ENCODE measurements around the gene UVRAG. TPM values are rescaled to one million over a fixed set of nuclear protein-coding genes. Genes with fewer than 3 reads are reported as not detected.

Gene UVRAG
- total and polyA plus RNA-seq, 4 donors: 4.4 to 15.1 (median 10.0) TPM

DNA sequence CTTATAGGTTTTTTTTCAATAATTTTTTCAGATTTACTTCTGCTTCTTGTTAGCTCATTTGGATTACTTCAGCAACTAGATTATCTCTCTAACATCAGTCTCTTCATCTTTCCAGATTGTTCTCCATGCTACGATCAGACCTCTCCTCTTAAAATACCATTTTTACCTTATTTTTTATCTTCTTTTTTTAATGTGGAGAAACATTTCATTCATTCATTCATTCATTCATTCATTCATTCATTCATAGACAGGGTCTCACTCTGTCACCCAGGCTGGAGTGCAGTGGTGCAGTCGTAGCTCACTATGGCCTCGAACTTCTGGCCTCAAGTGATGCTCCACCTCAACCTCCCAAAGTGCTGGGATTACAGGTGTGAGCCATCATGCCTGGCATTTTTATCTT lies 189.4 kb downstream of the UVRAG start:
- H3K27me3 ChIP-seq (ENCODE audit: control insufficient read depth in 4 of 4, insufficient read depth in 4 of 4, low read length in 3 of 4): no peaks in the 10 kb centered on the region
- H3K4me3 ChIP-seq (ENCODE audit: low read depth in 1 of 3, low read length in 3 of 3): no peak overlapping the region
- H3K9me3 ChIP-seq (ENCODE audit: control insufficient read depth in 4 of 4, low read length in 3 of 4): no peaks in the 10 kb centered on the region
- no peak for DNase-seq (ENCODE audit: low spot score)
- H3K27ac ChIP-seq (ENCODE audit: low read depth in 1 of 2, low read length in 2 of 2): no peak overlapping the region
- no peak overlapping the region for H3K9ac ChIP-seq (ENCODE audit: low read depth in 1 of 2, low read length in 2 of 2)
- 98% methylated on average over 3 of the region's 3 CpGs for whole genome bisulfite sequencing
- TF ChIP-seq HNF4A (conservative IDR thresholded peaks at IDR 0.05) (no peak), RXRA (IDR thresholded peaks at IDR 0.05) (no peak), RAD21 (IDR thresholded peaks at IDR 0.05) (no peak), JUND (IDR thresholded peaks at IDR 0.05) (no peak), EGR1 (IDR thresholded peaks at IDR 0.05; ENCODE audit: low read depth in 2 of 2) (no peak), NR2F2 (IDR thresholded peaks at IDR 0.05) (no peak), SP1 (IDR thresholded peaks at IDR 0.05) (no peak), FOXA1 (IDR thresholded peaks at IDR 0.05) (no peak), TAF1 (conservative IDR thresholded peaks at IDR 0.05) (no peak), YY1 (IDR thresholded peaks at IDR 0.05) (no peak)
- TF ChIP-seq, protein P1, sequence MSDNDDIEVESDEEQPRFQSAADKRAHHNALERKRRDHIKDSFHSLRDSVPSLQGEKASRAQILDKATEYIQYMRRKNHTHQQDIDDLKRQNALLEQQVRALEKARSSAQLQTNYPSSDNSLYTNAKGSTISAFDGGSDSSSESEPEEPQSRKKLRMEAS (IDR thresholded peaks at IDR 0.05): no peak
- TF ChIP-seq, protein P2, sequence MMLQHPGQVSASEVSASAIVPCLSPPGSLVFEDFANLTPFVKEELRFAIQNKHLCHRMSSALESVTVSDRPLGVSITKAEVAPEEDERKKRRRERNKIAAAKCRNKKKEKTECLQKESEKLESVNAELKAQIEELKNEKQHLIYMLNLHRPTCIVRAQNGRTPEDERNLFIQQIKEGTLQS (IDR thresholded peaks at IDR 0.05): no peak
- H3K4me1 ChIP-seq (ENCODE audit: control insufficient read depth in 4 of 4, insufficient read depth in 4 of 4, low read length in 3 of 4): no peaks in the 10 kb centered on the region
- H3K36me3 ChIP-seq (ENCODE audit: control insufficient read depth in 4 of 4, insufficient read depth in 3 of 4, low read depth in 1 of 4, low read length in 3 of 4): peaks cover 3 to 10% (median 7%) of the 10 kb centered on the region in 4 donors

DNA sequence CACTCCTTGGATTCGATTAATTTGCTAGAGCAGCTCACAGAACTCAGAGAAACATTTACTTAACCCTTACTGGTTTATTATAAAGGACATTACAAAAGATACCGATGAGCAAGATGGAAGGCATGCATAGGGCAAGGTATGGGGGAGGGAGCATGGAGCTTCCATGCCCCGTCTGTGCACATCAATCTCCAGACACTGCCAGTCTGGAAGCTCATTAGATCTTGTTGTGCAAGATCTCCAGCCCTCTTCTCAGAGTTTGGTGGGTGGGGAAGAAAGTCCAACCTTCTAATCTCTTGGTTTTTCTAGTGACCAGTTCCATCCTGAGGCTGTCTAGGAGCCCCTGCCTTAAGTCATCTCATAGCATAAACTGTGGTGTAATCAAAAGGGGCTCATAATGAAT lies 190.7 kb downstream of the UVRAG start:
- Histone ChIP-seq H3K36me3 (ENCODE audit: control insufficient read depth in 4 of 4, insufficient read depth in 3 of 4, low read depth in 1 of 4, low read length in 3 of 4) (peaks cover 3 to 13% (median 7%) of the 10 kb centered on the region in 4 donors), H3K27ac (ENCODE audit: low read depth in 1 of 2, low read length in 2 of 2) (no peak overlapping the region), H3K4me3 (ENCODE audit: low read depth in 1 of 3, low read length in 3 of 3) (no peak overlapping the region), H3K4me1 (ENCODE audit: control insufficient read depth in 4 of 4, insufficient read depth in 4 of 4, low read length in 3 of 4) (no peaks in the 10 kb centered on the region), H3K9ac (ENCODE audit: low read depth in 1 of 2, low read length in 2 of 2) (no peak overlapping the region), H3K27me3 (ENCODE audit: control insufficient read depth in 4 of 4, insufficient read depth in 4 of 4, low read length in 3 of 4) (no peaks in the 10 kb centered on the region), H3K9me3 (ENCODE audit: control insufficient read depth in 4 of 4, low read length in 3 of 4) (no peaks in the 10 kb centered on the region)
- no peak for DNase-seq (ENCODE audit: low spot score)
- 99% methylated on average over 3 of the region's 3 CpGs for WGBS
- TF ChIP-seq, protein P3, sequence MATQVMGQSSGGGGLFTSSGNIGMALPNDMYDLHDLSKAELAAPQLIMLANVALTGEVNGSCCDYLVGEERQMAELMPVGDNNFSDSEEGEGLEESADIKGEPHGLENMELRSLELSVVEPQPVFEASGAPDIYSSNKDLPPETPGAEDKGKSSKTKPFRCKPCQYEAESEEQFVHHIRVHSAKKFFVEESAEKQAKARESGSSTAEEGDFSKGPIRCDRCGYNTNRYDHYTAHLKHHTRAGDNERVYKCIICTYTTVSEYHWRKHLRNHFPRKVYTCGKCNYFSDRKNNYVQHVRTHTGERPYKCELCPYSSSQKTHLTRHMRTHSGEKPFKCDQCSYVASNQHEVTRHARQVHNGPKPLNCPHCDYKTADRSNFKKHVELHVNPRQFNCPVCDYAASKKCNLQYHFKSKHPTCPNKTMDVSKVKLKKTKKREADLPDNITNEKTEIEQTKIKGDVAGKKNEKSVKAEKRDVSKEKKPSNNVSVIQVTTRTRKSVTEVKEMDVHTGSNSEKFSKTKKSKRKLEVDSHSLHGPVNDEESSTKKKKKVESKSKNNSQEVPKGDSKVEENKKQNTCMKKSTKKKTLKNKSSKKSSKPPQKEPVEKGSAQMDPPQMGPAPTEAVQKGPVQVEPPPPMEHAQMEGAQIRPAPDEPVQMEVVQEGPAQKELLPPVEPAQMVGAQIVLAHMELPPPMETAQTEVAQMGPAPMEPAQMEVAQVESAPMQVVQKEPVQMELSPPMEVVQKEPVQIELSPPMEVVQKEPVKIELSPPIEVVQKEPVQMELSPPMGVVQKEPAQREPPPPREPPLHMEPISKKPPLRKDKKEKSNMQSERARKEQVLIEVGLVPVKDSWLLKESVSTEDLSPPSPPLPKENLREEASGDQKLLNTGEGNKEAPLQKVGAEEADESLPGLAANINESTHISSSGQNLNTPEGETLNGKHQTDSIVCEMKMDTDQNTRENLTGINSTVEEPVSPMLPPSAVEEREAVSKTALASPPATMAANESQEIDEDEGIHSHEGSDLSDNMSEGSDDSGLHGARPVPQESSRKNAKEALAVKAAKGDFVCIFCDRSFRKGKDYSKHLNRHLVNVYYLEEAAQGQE (IDR thresholded peaks at IDR 0.05): no peak
- TF ChIP-seq NR2F2 (IDR thresholded peaks at IDR 0.05): no peak
- no peak for TF ChIP-seq FOXA2 (IDR thresholded peaks at IDR 0.05)
- TF ChIP-seq YY1 (IDR thresholded peaks at IDR 0.05): no peak
- TF ChIP-seq SP1 (IDR thresholded peaks at IDR 0.05): no peak
- TF ChIP-seq, protein P1 (IDR thresholded peaks at IDR 0.05): no peak
- TF ChIP-seq, protein P2 (IDR thresholded peaks at IDR 0.05): no peak
- no peak for TF ChIP-seq HNF4A (conservative IDR thresholded peaks at IDR 0.05)
- TF ChIP-seq EGR1 (IDR thresholded peaks at IDR 0.05; ENCODE audit: low read depth in 2 of 2): no peak
- TF ChIP-seq, protein P4, sequence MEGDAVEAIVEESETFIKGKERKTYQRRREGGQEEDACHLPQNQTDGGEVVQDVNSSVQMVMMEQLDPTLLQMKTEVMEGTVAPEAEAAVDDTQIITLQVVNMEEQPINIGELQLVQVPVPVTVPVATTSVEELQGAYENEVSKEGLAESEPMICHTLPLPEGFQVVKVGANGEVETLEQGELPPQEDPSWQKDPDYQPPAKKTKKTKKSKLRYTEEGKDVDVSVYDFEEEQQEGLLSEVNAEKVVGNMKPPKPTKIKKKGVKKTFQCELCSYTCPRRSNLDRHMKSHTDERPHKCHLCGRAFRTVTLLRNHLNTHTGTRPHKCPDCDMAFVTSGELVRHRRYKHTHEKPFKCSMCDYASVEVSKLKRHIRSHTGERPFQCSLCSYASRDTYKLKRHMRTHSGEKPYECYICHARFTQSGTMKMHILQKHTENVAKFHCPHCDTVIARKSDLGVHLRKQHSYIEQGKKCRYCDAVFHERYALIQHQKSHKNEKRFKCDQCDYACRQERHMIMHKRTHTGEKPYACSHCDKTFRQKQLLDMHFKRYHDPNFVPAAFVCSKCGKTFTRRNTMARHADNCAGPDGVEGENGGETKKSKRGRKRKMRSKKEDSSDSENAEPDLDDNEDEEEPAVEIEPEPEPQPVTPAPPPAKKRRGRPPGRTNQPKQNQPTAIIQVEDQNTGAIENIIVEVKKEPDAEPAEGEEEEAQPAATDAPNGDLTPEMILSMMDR (IDR thresholded peaks at IDR 0.05; ENCODE audit: low read depth, low read length, missing input control): no peak
- no peak for TF ChIP-seq RXRA (IDR thresholded peaks at IDR 0.05)
- TF ChIP-seq GABPA (IDR thresholded peaks at IDR 0.05 in 1 of 2, conservative IDR thresholded peaks at IDR 0.05 in 1 of 2): no peak
- TF ChIP-seq RAD21 (IDR thresholded peaks at IDR 0.05): no peak
- TF ChIP-seq HNF4G (IDR thresholded peaks at IDR 0.05): no peak
- TF ChIP-seq TAF1 (conservative IDR thresholded peaks at IDR 0.05): no peak
- no peak for TF ChIP-seq JUND (IDR thresholded peaks at IDR 0.05)
- TF ChIP-seq, protein P5, sequence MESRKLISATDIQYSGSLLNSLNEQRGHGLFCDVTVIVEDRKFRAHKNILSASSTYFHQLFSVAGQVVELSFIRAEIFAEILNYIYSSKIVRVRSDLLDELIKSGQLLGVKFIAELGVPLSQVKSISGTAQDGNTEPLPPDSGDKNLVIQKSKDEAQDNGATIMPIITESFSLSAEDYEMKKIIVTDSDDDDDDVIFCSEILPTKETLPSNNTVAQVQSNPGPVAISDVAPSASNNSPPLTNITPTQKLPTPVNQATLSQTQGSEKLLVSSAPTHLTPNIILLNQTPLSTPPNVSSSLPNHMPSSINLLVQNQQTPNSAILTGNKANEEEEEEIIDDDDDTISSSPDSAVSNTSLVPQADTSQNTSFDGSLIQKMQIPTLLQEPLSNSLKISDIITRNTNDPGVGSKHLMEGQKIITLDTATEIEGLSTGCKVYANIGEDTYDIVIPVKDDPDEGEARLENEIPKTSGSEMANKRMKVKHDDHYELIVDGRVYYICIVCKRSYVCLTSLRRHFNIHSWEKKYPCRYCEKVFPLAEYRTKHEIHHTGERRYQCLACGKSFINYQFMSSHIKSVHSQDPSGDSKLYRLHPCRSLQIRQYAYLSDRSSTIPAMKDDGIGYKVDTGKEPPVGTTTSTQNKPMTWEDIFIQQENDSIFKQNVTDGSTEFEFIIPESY (IDR thresholded peaks at IDR 0.05): no peak
- no peak for TF ChIP-seq FOXA1 (IDR thresholded peaks at IDR 0.05)
